Left lung (tissue), 10 donors: ENCODE results near the gene FCHO2. TPM values are rescaled to one million over a fixed set of nuclear protein-coding genes. Genes with fewer than 3 reads are reported as not detected.

Experiments used
- ATAC-seq: fragments of 200-7000 bp; cut with Tn5 transposase; one replicate; pipeline ENCODE4 v1.9.1; 2020; ENCODE audit warnings: moderate library complexity
- DNase-seq, 4 donors: peaks; one replicate each; pipeline ENCODE4 v3.0.0-alpha.2; 2013 to 2020
- H3K27ac ChIP-seq, 2 donors: fragments of 200-600 bp; sonication (generic) in 1 of 2; one replicate each; pipeline versions ENCODE4 v1.5.0 to v1.8.0; 2020 to 2021
- H3K27me3 ChIP-seq, 2 donors: fragments of 200-600 bp; sonication (generic) in 1 of 2; one replicate each; pipeline versions ENCODE4 v1.5.0 to v1.8.0; 2020 to 2021
- H3K36me3 ChIP-seq, 2 donors: fragments of 200-600 bp; sonication (generic) in 1 of 2; one replicate each; pipeline versions ENCODE4 v1.5.0 to v1.8.0; 2020 to 2021
- H3K4me1 ChIP-seq, 2 donors: fragments of 200-600 bp; one replicate each; pipeline ENCODE4 v1.8.0; 2021
- H3K4me3 ChIP-seq, 2 donors: fragments of 200-600 bp; sonication (generic) in 1 of 2; one replicate each; pipeline versions ENCODE4 v1.5.0 to v1.8.0; 2020 to 2021; ENCODE audit warnings: mild to moderate bottlenecking in 1 of 2
- H3K9me3 ChIP-seq, 2 donors: fragments of 200-600 bp; sonication (generic) in 1 of 2; one replicate each; pipeline versions ENCODE4 v1.5.0 to v1.8.0; 2020 to 2021
- intact Hi-C, 2 donors: fragments of 100-400 bp; cut with DNase I; formaldehyde crosslinking; loops; one replicate each; pipeline versions ENCODE4 v1.11.2 to v1.14.2; 2022
- polyA plus RNA-seq, 6 donors: library from polyadenylated mRNA; unstranded; fragments of 120-200 nt; gene quantifications; one replicate each; pipeline ENCODE4 v1.2.1, GENCODE V29; 2013; ENCODE audit not compliant: insufficient read length in 6 of 6
- total RNA-seq, 2 donors: library from RNA; stranded (reverse); fragmentation: NEBNext Ultra II Directional; extraction: Animal tissue kit (Norgen Biotek cat#: 25700); gene quantifications; one replicate each; pipeline ENCODE4 v1.2.1, GENCODE V29; 2021
- TF ChIP-seq, protein P1 (sequence below), 2 donors: fragments of 200-600 bp; sonication (generic) in 1 of 2; IDR thresholded peaks; one replicate each; pipeline versions ENCODE4 v1.5.0 to v1.8.0; 2021; ENCODE audit warnings: antibody characterized with exemption in 2 of 2
- donor health status: DM: no; HTN: yes; CAD: no.
- donor health status: DM: no; HTN: no; CAD: no.

The FCHO2 gene
- total and polyA plus RNA-seq, 8 donors, result 25.7 to 71.1 (median 30.5) TPM

DNA sequence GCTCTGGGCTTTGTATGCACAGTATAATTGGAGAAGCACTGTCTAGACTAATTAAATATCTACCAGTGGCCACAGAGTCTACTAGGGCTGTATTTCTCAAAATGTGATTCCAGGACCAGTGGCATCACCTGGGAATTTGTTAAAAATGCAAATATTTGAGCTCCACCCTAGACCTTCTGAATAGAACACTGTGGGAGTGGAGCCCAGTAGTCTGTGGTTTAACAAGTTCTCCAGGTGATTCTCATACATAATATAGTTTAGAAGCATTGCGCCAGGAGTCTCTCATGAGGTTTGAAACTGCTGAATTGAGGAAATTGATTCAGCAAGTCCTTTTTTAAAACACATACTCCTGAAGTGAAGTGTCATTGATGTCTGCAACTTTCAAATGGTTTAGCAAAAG lies 74.7 kb downstream of the FCHO2 start:
- Histone ChIP-seq H3K36me3 (peaks cover 0 to 28% of the 10 kb centered on the region in 2 donors), H3K4me3 (no peak overlapping the region), H3K27ac (no peak overlapping the region), H3K9me3 (no peaks in the 10 kb centered on the region), H3K4me1 (peaks cover 0 to 2% of the 10 kb centered on the region in 2 donors), H3K27me3 (no peaks in the 10 kb centered on the region)
- TF ChIP-seq, protein P1, sequence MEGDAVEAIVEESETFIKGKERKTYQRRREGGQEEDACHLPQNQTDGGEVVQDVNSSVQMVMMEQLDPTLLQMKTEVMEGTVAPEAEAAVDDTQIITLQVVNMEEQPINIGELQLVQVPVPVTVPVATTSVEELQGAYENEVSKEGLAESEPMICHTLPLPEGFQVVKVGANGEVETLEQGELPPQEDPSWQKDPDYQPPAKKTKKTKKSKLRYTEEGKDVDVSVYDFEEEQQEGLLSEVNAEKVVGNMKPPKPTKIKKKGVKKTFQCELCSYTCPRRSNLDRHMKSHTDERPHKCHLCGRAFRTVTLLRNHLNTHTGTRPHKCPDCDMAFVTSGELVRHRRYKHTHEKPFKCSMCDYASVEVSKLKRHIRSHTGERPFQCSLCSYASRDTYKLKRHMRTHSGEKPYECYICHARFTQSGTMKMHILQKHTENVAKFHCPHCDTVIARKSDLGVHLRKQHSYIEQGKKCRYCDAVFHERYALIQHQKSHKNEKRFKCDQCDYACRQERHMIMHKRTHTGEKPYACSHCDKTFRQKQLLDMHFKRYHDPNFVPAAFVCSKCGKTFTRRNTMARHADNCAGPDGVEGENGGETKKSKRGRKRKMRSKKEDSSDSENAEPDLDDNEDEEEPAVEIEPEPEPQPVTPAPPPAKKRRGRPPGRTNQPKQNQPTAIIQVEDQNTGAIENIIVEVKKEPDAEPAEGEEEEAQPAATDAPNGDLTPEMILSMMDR (IDR thresholded peaks at IDR 0.05), result no peak
- intact Hi-C loops, result no loop called here
- DNase-seq (no peak), ATAC-seq (peak; percentile 84)

DNA sequence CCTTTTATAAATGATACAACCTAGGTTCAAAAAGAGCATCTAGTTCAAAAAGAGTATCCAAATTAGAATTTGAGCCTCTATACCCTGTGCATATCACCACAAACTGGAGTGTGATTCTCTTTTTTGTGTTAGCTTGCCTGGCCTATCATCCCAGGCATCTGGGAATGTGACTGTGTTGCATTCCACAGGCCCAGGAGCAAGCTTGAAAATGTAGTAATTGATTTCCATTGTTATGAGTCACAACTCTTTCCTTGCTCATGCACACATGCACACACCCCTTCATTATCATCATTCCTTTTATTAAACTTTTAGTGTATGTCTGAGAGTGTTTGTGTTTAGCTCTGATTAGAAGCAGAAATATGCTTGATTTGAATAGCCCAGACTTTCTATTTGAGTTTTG lies 75.2 kb downstream of the FCHO2 start:
- peaks cover 0 to 2% of the 10 kb centered on the region in 2 donors for H3K4me1 ChIP-seq
- intact Hi-C loops, result no loop called here
- peaks cover 0 to 28% of the 10 kb centered on the region in 2 donors for H3K36me3 ChIP-seq
- DNase-seq (no peak), ATAC-seq (peak; percentile 94)
- no peak overlapping the region for H3K4me3 ChIP-seq
- no peak overlapping the region for H3K27ac ChIP-seq
- no peaks in the 10 kb centered on the region for H3K9me3 ChIP-seq
- TF ChIP-seq, protein P1 (IDR thresholded peaks at IDR 0.05), result no peak
- H3K27me3 ChIP-seq, result no peaks in the 10 kb centered on the region

DNA sequence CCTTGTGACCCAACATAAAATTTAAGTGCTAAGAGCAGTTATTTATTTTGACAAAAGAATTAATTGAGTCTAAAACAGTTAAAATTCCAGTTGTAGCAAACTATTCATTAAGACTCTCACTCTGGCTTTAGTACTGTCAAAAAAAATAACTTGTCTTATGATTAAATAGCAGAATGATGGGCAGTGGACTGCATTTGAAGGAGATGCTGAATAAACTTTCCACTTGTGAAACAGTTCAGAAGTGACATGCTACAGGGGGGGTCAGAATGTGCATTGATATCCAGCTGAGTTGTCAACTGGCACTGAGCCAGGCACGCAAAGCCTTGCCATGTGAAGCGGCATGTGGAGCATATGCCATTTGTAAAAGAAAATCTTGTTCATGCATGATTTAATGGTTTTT lies 76.0 kb downstream of the FCHO2 start:
- intact Hi-C loops, result no loop called here
- DNase-seq (peak in 1 of 4 donors; percentile 21), ATAC-seq (no peak)
- Histone ChIP-seq H3K4me1 (peaks cover 0 to 2% of the 10 kb centered on the region in 2 donors), H3K27ac (no peak overlapping the region), H3K36me3 (peaks cover 0 to 26% of the 10 kb centered on the region in 2 donors), H3K9me3 (no peaks in the 10 kb centered on the region), H3K27me3 (no peaks in the 10 kb centered on the region), H3K4me3 (no peak overlapping the region)
- TF ChIP-seq, protein P1 (IDR thresholded peaks at IDR 0.05), result no peak

DNA sequence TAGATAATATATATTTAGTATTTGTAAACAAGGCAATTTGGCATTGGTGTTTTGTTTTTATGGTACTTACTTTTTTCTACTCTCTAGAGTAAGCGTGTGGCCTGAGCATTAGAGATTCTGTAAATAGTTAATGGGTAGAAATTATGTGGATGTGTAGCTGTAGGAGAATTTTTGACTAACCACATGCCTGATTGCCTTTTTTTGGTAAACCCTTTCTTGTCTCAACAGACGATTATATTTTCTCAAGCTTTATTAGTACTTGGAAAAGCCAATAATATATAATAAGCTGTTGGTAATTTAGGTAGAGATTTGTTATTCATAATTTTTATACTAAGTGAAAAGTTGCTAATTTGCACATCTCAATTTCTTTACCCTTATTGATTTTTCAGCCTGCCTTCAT lies 76.8 kb downstream of the FCHO2 start:
- H3K9me3 ChIP-seq, result no peaks in the 10 kb centered on the region
- H3K4me3 ChIP-seq, result no peak overlapping the region
- ATAC-seq (no peak), DNase-seq (no peak)
- H3K27me3 ChIP-seq, result no peaks in the 10 kb centered on the region
- peaks cover 0 to 28% of the 10 kb centered on the region in 2 donors for H3K36me3 ChIP-seq
- H3K4me1 ChIP-seq, result peaks cover 0 to 2% of the 10 kb centered on the region in 2 donors
- TF ChIP-seq, protein P1 (IDR thresholded peaks at IDR 0.05), result no peak
- H3K27ac ChIP-seq, result no peak overlapping the region
- intact Hi-C loops, result no loop called here

DNA sequence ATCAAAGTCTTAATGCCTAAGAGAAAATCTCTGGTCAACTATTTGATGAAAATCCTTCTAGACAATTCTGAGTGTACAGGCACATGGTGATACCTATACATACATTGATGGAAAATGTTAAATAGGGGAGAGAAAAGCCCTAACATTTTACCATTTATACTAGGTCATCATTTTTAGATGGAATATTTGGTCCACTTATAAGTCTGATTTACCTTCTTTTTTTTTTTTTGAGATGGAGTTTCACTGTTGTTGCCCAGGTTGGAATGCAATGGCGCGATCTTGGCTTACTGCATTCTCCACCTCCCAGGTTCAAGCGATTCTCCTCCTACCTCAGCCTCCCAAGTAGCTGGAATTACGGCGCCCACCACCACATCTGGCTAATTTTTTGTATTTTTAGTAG lies 81.7 kb downstream of the FCHO2 start:
- Histone ChIP-seq H3K9me3 (no peaks in the 10 kb centered on the region), H3K27me3 (no peaks in the 10 kb centered on the region), H3K36me3 (peaks cover 0 to 45% of the 10 kb centered on the region in 2 donors), H3K4me3 (no peak overlapping the region), H3K27ac (no peak overlapping the region), H3K4me1 (no peaks in the 10 kb centered on the region)
- intact Hi-C loops, result no loop called here
- TF ChIP-seq, protein P1 (IDR thresholded peaks at IDR 0.05), result no peak
- no peak for ATAC-seq
- no peak for DNase-seq
